Activated CD4-positive, alpha-beta T cell treated with anti-CD3 and anti-CD28 coated beads for 36 hours (primary cell): ENCODE measurements around the gene NANOG. TPM values are rescaled to one million over a fixed set of nuclear protein-coding genes. Genes with fewer than 3 reads are reported as not detected.
A peak's percentile ranks its signal among the peaks of the same experiment; 100 is the strongest.
"Not testable (repeated sequence)": the region's sequence is repeated elsewhere in the genome, so short reads cannot be mapped to it uniquely, and the experiment has no call there.

Experiments
- ATAC-seq: fragments of 200-7000 bp; cut with Tn5 transposase; one replicate; pipeline ENCODE4 v1.10.0; 2021; ENCODE audit warnings: mild to moderate bottlenecking, moderate library complexity
- CTCF ChIA-PET: fragments of 350-600 bp; sonication (Branson Sonifier 250); formaldehyde crosslinking; loops from one replicate; lab custom pipeline; 2021; ENCODE audit warnings: antibody characterized with exemption; lab: Charles Lee
- POLR2A ChIA-PET: fragments of 350-600 bp; sonication (Branson Sonifier 250); formaldehyde crosslinking; loops from one replicate; lab custom pipeline; 2021; ENCODE audit warnings: antibody characterized with exemption, inconsistent platforms; lab: Charles Lee
- DNase-seq: peaks from one replicate; pipeline ENCODE4 v3.0.0-alpha.2; 2020
- H3K27ac Mint-ChIP-seq: one replicate; pipeline ENCODE4 v1.8.0; 2021; ENCODE audit warnings: mixed read lengths
- H3K27me3 Mint-ChIP-seq: one replicate; pipeline ENCODE4 v1.8.0; 2021; ENCODE audit warnings: mixed read lengths
- H3K36me3 Mint-ChIP-seq: one replicate; pipeline ENCODE4 v1.8.0; 2021; ENCODE audit warnings: low read depth, mixed read lengths
- H3K4me1 Mint-ChIP-seq: one replicate; pipeline ENCODE4 v1.8.0; 2021; ENCODE audit warnings: mixed read lengths
- H3K4me3 Mint-ChIP-seq: one replicate; pipeline ENCODE4 v1.8.0; 2021; ENCODE audit warnings: mild to moderate bottlenecking, moderate library complexity, mixed read lengths
- H3K9me3 Mint-ChIP-seq: one replicate; pipeline ENCODE4 v1.8.0; 2021; ENCODE audit warnings: low read depth, mixed read lengths
- intact Hi-C, 2 experiments: fragments of 100-400 bp; cut with DNase I in 1 of 2; cut with micrococcal nuclease in 1 of 2; formaldehyde crosslinking; loops; one replicate each; pipeline versions ENCODE4 v1.14.2 to v1.15.1; 2022 to 2024; cut with DNase I, micrococcal nuclease
- total RNA-seq, 2 experiments: library from RNA; stranded (reverse); gene quantifications; one replicate each; pipeline ENCODE4 v1.2.3, GENCODE V29; 2021

Gene NANOG
- not detected for total RNA-seq

GRCh38 chr12:7788884-7789528 is at the start of gene NANOG:
Gene NANOG, plus strand, starts transcription at chr12:7789402. Its CDS starts 213 bp downstream, at chr12:7789615.
- H3K27ac Mint-ChIP-seq, H3K4me1 Mint-ChIP-seq, H3K36me3 Mint-ChIP-seq, H3K27me3 Mint-ChIP-seq, H3K4me3 Mint-ChIP-seq, POLR2A ChIA-PET, ATAC-seq, intact Hi-C loops, DNase-seq, H3K9me3 Mint-ChIP-seq: not testable (repeated sequence)
- CTCF ChIA-PET = interaction anchor here (0.7 kb wide), 1 partner anchor 71 kb away, joined by 3 read pairs; no protein-coding TSS in a partner anchor

- Mint-ChIP-seq H3K36me3 (no peaks in the 10 kb centered on the region), H3K27ac (no peak within 1 kb of the TSS), H3K9me3 (no peaks in the 10 kb centered on the region), H3K4me1 (no peaks in the 10 kb centered on the region), H3K27me3 (no peaks in the 10 kb centered on the region), H3K4me3 (no peak within 1 kb of the TSS)
- CTCF ChIA-PET = no interaction called here
- ATAC-seq (no peak), DNase-seq (no peak)
- POLR2A ChIA-PET = no interaction called here
- intact Hi-C loops = no loop called here
Observed at GRCh38 chr12:7747246-7747645, 42.0 kb upstream of the NANOG start, which contains the start of gene CLEC4C. Gene CLEC4C, minus strand, starts transcription at chr12:7747375. Its CDS starts 27 bp downstream, at chr12:7747348.

- Mint-ChIP-seq H3K4me1 (no peaks in the 10 kb centered on the region), H3K36me3 (no peaks in the 10 kb centered on the region), H3K9me3 (no peaks in the 10 kb centered on the region), H3K27ac (no peak overlapping the region), H3K27me3 (no peaks in the 10 kb centered on the region), H3K4me3 (no peak overlapping the region)
- DNase-seq = no peak
- intact Hi-C loops = no loop called here
- ChIA-PET CTCF (no interaction called here), POLR2A (no interaction called here)
- no peak for ATAC-seq
Observed at GRCh38 chr12:7748852-7749251, 40.4 kb upstream of the NANOG start.

- H3K4me3 Mint-ChIP-seq = no peak overlapping the region
- intact Hi-C loops = no loop called here
- DNase-seq = no peak
- H3K36me3 Mint-ChIP-seq = no peaks in the 10 kb centered on the region
- H3K4me1 Mint-ChIP-seq = no peaks in the 10 kb centered on the region
- H3K27ac Mint-ChIP-seq = no peak overlapping the region
- CTCF ChIA-PET = no interaction called here
- no peak for ATAC-seq
- POLR2A ChIA-PET = no interaction called here
- no peaks in the 10 kb centered on the region for H3K27me3 Mint-ChIP-seq
- H3K9me3 Mint-ChIP-seq = no peaks in the 10 kb centered on the region
Observed at GRCh38 chr12:7749442-7749841, 39.8 kb upstream of the NANOG start.

- Mint-ChIP-seq H3K9me3 (no peaks in the 10 kb centered on the region), H3K27me3 (no peaks in the 10 kb centered on the region), H3K4me3 (no peak overlapping the region), H3K4me1 (no peaks in the 10 kb centered on the region), H3K36me3 (no peaks in the 10 kb centered on the region), H3K27ac (no peak overlapping the region)
- CTCF ChIA-PET = no interaction called here
- POLR2A ChIA-PET = interaction anchor here (0.6 kb wide), 1 partner anchor 22 kb away, joined by 4 read pairs; no protein-coding TSS in a partner anchor
- DNase-seq (no peak), ATAC-seq (no peak)
- intact Hi-C loops = no loop called here
Observed at GRCh38 chr12:7750350-7750749, 38.9 kb upstream of the NANOG start.

GRCh38 chr12:7751394-7751793 is 37.8 kb upstream of the NANOG start:
- no peaks in the 10 kb centered on the region for H3K36me3 Mint-ChIP-seq
- no peak for DNase-seq
- no peaks in the 10 kb centered on the region for H3K4me1 Mint-ChIP-seq
- H3K4me3 Mint-ChIP-seq = no peak overlapping the region
- CTCF ChIA-PET = interaction anchor here (1.0 kb wide), 1 partner anchor 8 kb away, joined by 3 read pairs; no protein-coding TSS in a partner anchor
- no peak for ATAC-seq
- no peaks in the 10 kb centered on the region for H3K27me3 Mint-ChIP-seq
- intact Hi-C loops = no loop called here
- POLR2A ChIA-PET = no interaction called here
- H3K9me3 Mint-ChIP-seq = no peaks in the 10 kb centered on the region
- H3K27ac Mint-ChIP-seq = no peak overlapping the region

- H3K27me3 Mint-ChIP-seq, H3K4me1 Mint-ChIP-seq, H3K36me3 Mint-ChIP-seq, POLR2A ChIA-PET, H3K27ac Mint-ChIP-seq, intact Hi-C loops, H3K9me3 Mint-ChIP-seq, H3K4me3 Mint-ChIP-seq, ATAC-seq, DNase-seq: not testable (repeated sequence)
- CTCF ChIA-PET = interaction anchor here (1.0 kb wide), 1 partner anchor 7 kb away, joined by 3 read pairs; no protein-coding TSS in a partner anchor
Observed at GRCh38 chr12:7751941-7752922, 37.0 kb upstream of the NANOG start.

GRCh38 chr12:7755668-7756067 is 33.5 kb upstream of the NANOG start:
- H3K27me3 Mint-ChIP-seq, POLR2A ChIA-PET, H3K36me3 Mint-ChIP-seq, H3K9me3 Mint-ChIP-seq, ATAC-seq, H3K4me3 Mint-ChIP-seq, intact Hi-C loops, H3K4me1 Mint-ChIP-seq, H3K27ac Mint-ChIP-seq, CTCF ChIA-PET: not testable (repeated sequence)
- DNase-seq = peak; percentile 8

- ATAC-seq (no peak), DNase-seq (no peak)
- CTCF ChIA-PET = no interaction called here
- H3K27ac Mint-ChIP-seq = no peak overlapping the region
- no peak overlapping the region for H3K4me3 Mint-ChIP-seq
- intact Hi-C loops = no loop called here
- POLR2A ChIA-PET = no interaction called here
- no peaks in the 10 kb centered on the region for H3K4me1 Mint-ChIP-seq
- no peaks in the 10 kb centered on the region for H3K9me3 Mint-ChIP-seq
- H3K36me3 Mint-ChIP-seq = no peaks in the 10 kb centered on the region
- no peaks in the 10 kb centered on the region for H3K27me3 Mint-ChIP-seq
Observed at GRCh38 chr12:7756993-7757392, 32.2 kb upstream of the NANOG start.

GRCh38 chr12:7758766-7759140 is 30.4 kb upstream of the NANOG start:
- no peaks in the 10 kb centered on the region for H3K4me1 Mint-ChIP-seq
- no peak overlapping the region for H3K4me3 Mint-ChIP-seq
- H3K36me3 Mint-ChIP-seq = no peaks in the 10 kb centered on the region
- no peaks in the 10 kb centered on the region for H3K27me3 Mint-ChIP-seq
- no peak for ATAC-seq
- DNase-seq = no peak
- POLR2A ChIA-PET = no interaction called here
- CTCF ChIA-PET = interaction anchor here (0.8 to 1.0 kb wide), 2 partner anchors 7 to 12 kb away, joined by 3 read pairs; no protein-coding TSS in a partner anchor
- intact Hi-C loops = no loop called here
- H3K27ac Mint-ChIP-seq = no peak overlapping the region
- no peaks in the 10 kb centered on the region for H3K9me3 Mint-ChIP-seq

- ATAC-seq = no peak
- Mint-ChIP-seq H3K4me3 (no peak overlapping the region), H3K27ac (no peak overlapping the region), H3K36me3 (no peaks in the 10 kb centered on the region), H3K27me3 (no peaks in the 10 kb centered on the region), H3K9me3 (no peaks in the 10 kb centered on the region), H3K4me1 (no peaks in the 10 kb centered on the region)
- intact Hi-C loops = no loop called here
- CTCF ChIA-PET = interaction anchor here (0.8 kb wide), 1 partner anchor 35 kb away, joined by 5 read pairs; no protein-coding TSS in a partner anchor
- POLR2A ChIA-PET = no interaction called here
- DNase-seq = no peak
Observed at GRCh38 chr12:7769999-7770398, 19.2 kb upstream of the NANOG start.
